GM04503 (cell line): ENCODE results near the gene ADAMTS4.
"Not testable (repeated sequence)": the region's sequence is repeated elsewhere in the genome, so short reads cannot be mapped to it uniquely, and the experiment has no call there.

Experiments used
- DNase-seq: peaks from one replicate; pipeline ENCODE4 v3.0.0-alpha.2; 2012; ENCODE audit warnings: low read depth

Gene ADAMTS4

DNA sequence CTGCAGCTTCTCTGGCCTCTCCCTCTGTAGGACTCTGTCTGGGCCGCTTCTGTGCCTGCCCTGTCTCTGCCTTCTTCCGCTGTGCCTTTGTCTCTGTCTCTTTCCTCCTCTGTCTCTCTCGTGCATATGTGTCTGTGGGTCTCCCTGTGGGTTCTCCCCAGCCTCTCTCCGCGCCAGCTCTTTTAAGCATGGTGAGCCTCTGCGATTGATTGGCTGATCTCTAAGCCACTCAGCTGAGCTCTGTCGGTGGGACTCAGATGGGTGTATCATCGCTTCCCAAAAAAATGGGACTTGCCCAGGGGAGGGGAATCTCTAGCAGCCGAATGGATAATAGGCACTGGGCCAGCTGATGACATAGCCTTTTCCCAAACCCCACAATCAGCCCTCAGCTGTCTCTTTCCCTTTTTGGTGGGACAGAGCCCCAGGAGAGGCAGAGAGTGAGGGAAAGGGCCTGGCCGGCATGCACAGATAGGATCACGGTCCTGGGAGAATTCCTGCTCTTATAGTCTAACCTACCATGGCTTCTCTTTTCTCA is at the start of gene ADAMTS4:
Gene ADAMTS4 (minus strand): TSS at position 158 of the 535 bp plus-strand sequence. CDS start 427 bp downstream, outside the sequence.
- peak; percentile 65 for DNase-seq

DNA sequence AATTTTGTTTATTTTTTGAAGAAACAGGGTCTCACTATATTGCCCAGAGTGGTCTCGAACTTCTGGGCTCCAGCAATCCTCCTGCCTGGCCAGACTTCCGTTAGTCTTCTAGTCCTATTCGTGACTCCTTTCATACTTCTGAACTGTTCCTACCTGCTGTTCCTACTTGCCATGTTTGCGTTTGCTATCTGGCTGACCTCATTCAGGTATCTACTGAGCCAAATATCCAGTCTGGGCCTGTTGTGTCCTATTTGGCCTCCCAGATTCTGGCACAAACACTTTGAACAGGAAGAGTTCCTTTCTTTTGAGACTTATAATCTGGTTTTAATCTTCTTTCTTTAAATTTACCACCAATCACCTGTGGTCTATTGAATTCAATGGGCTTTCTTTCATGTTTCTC is 46.0 kb upstream of the ADAMTS4 start:
- DNase-seq, result no peak

DNA sequence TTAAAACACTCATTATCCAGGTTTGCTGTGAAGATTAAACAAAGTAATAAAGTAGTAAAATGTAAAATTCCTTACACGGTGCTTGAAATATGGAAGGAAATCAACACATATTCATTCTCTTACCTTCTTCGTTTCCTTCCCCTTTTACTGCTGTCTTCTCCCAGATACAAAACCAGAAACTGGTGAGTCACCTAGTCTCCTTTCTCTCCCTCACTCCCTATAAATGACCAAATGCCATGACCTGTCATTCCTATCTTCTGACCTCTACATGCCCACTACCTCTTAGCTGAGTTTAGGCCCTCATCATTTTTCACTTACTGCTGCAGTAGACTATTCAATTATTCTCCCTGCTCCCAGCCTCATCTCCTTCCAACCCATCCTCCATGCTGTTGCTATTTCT is 43.5 kb upstream of the ADAMTS4 start:
- DNase-seq, result no peak

DNA sequence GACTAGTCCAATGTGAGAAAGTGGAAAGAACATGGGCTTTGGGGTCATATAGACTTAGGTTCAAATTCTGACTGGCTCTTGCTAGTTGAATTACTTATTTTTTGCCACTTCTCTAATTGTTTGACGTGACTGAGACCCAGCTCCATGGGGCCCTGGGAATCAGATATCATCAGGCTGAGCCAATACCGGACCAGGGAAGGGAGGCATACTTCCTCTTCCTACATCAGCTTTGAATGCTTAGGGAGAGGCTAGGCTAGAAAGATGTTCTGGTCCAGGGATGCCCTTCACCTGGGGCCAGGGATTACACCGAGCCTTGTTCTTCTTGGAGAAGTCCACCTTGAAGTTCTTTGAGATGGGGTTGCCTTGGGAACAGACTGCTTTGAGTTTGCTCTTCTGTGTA is 42.8 kb upstream of the ADAMTS4 start:
- no peak for DNase-seq

- DNase-seq, result no peak
Measured at GRCh38 chr1:161238039-161238473, 39.2 kb upstream of the ADAMTS4 start, which contains the start of gene NR1I3. TSS of gene NR1I3 (minus strand) at chr1:161238203. CDS start at chr1:161236565, 1,638 bp downstream.

DNA sequence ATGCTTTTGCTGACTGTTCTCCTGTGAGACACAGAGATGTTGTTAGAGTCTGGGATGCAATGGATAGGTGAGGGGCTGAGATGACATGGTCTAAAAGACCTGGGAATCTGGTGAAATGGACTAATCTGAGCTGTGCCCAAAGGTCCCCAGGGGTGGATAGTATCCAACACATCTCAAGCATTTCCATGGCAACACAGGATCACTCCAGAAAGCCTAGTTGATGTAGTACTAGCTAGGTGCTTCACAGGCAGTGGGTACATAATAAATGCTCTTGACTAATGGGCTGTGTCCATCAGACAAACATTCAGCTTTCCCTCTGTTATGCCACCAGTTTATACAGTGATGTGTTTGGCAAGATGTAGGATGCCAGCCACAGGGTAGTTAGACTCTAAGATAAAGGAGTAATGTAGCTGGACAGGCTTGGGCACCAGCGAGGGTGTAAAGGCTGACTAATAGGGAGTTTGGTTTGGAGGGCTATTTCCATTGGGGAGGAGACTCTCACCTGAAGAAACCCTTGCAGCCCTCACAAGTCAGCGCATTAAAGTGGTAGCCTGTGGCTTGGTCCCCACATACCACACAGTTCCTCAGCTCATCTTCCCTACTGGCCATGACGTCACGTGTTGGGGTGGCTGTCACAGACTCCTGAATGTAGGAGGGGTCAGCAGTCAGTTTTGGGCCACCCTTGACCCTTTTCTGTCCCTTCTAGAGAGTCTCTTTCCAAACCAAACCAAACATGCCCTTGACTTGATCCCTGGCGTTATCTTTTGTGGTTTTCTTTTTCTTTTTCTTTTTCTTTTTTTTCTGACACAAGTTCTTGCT is 37.3 kb upstream of the ADAMTS4 start:
- no peak for DNase-seq

GRCh38 chr1:161233102-161233501 is 34.2 kb upstream of the ADAMTS4 start:
- no peak for DNase-seq

GRCh38 chr1:161230762-161231161 is 31.9 kb upstream of the ADAMTS4 start:
- no peak for DNase-seq

DNA sequence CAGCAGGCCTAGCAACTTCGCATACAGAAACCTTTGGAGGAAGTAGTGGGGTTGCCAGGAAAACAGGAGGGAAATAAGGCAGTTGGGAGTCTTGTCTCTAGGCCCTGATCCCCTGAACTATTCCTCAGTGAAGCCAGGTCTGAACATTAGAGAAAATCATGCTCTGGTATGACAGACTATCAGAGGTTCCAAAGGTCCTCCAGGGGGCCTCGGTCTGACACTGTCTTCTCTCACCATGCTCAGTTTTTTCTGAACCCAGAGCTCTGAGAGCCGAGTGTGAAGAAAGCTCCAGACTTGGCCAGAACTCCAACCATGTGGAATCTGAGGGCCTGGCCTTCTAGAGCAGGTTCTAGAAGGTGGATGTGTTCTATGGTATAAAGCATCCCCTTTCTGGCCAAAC is 31.0 kb upstream of the ADAMTS4 start:
- no peak for DNase-seq

- no peak for DNase-seq
Measured at GRCh38 chr1:161228032-161228431, 29.2 kb upstream of the ADAMTS4 start.

DNA sequence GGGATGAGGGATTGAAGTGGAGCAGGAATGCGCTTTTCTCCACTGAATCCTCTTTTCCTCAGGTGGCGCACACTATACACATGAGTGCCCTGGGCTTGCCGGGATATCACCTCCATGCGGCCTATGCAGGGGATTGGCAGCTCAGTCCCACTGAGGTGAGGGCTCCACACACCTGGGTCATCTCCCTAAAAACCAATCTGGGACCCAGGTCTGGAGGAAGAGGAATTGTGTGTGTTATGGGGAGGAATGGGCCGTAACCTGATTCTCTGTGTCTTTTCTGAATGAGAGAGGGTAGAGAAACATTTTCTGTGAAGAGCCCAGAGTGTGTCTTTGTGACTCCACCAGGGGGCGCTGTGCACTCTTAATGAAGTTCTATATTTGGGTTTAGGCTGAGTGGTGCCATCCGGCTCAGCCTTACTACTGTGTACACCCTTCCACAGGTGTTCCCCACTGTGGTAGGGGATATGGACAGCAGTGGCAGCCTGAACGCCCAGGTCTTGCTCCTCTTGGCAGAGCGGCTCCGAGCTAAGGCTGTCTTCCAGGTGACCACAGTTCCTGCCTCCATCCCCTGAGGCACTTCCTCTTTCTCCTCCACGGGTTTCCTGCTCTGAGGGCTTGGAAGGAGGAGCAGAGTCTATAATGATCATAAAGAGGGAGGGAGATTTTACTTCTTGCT is 28.5 kb upstream of the ADAMTS4 start:
- DNase-seq, result no peak

- no peak for DNase-seq
Measured at GRCh38 chr1:161226759-161227158, 27.9 kb upstream of the ADAMTS4 start.

- no peak for DNase-seq
Measured at GRCh38 chr1:161226320-161226711, 27.5 kb upstream of the ADAMTS4 start.

GRCh38 chr1:161225534-161226319 is 26.9 kb upstream of the ADAMTS4 start, which contains the start of gene TOMM40L:
TSS of gene TOMM40L (plus strand) at chr1:161226060. CDS start at chr1:161226490, 430 bp downstream.
- peak; percentile 98 for DNase-seq

- no peak for DNase-seq
Measured at GRCh38 chr1:161225178-161225533, 26.3 kb upstream of the ADAMTS4 start.

DNA sequence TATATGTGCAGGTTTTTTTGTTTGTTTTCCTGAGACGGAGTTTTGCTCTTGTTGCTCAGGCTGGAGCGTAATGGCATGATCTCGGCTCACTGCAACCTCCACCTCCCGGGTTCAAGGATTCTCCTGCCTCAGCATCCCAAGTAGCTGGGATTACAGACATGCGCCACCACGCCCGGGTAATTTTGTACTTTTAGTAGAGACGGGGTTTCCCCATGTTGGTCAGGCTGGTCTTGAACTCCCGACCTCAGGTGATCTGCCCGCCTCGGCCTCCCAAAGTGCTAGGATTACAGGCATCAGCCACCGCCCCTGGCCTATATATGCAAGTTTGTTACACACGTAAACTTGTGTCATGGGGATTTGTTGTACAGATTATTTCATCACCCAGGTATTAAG is 25.8 kb upstream of the ADAMTS4 start:
- DNase-seq, result not testable (repeated sequence)

- no peak for DNase-seq
Measured at GRCh38 chr1:161223805-161224694, 25.2 kb upstream of the ADAMTS4 start.

- DNase-seq, result no peak
Measured at GRCh38 chr1:161222175-161223019, 23.5 kb upstream of the ADAMTS4 start.

- no peak for DNase-seq
Measured at GRCh38 chr1:161220002-161220401, 21.1 kb upstream of the ADAMTS4 start.
